GM19372 (cell line): ENCODE data around the gene WNT3.

ENCODE experiments used
- ATAC-seq: cut with Tn5 transposase; IDR thresholded peaks from one replicate; pipeline ENCODE4 v1.9.1; 2021; ENCODE audit warnings: mild to moderate bottlenecking, low read depth, moderate library complexity; ENCODE audit not compliant: unreplicated experiment

WNT3 gene

GRCh38 chr17:46789610-46790009 lies 28.9 kb downstream of the WNT3 start:
- no peak for ATAC-seq

DNA sequence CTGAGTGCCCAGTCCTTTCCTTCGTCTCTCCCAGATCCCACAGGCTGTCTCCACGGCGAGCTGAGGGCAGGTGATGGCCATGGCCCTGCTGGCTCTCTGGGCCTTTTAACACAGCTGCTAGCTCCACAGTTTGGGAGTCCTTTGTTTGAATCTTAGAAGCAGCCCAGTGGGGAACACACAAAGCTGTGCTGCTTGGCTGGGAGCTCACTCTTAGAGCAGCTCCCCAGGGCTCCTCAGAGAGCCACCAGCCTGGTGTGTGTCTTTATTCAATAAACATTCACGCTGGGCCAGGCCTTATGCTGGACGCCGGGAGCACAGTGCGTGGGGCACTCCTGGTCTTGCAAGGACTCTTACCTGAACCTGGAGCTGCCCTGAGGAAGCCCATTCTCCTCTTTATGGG lies 29.7 kb downstream of the WNT3 start:
- ATAC-seq: no peak

- no peak for ATAC-seq
These were observed 30.2 kb downstream of the WNT3 start for GRCh38 chr17:46788300-46788699.

GRCh38 chr17:46787478-46787877 lies 31.0 kb downstream of the WNT3 start:
- no peak for ATAC-seq

GRCh38 chr17:46785696-46786095 lies 32.8 kb downstream of the WNT3 start:
- ATAC-seq: no peak

DNA sequence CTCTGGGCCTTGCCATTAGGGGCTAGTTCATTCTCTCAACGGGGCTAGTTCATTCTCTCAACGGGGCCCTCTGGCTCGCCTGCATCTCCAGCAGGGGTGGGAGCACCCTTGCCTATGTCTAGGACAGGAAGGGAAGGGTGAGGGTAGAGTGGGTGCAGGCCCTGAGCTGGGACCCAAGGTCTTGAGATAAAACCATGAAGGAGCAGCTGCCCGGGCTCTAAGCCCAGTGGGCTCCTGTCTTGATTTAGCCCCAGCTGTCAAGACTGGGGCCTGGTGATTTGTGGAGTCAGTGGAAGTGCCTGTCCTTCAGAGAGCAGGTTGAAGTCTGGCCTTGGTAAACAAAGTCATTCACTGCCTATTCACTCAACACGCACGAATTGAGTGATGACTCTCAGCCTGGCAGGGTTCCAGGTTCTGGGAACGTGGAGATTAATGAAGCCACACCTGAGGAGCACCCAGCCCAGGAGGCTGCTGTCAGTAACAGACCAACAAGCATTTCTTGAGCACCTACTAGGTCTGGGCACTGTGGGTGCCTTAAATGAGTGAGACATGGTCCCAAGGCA lies 35.4 kb downstream of the WNT3 start:
- ATAC-seq: no peak

DNA sequence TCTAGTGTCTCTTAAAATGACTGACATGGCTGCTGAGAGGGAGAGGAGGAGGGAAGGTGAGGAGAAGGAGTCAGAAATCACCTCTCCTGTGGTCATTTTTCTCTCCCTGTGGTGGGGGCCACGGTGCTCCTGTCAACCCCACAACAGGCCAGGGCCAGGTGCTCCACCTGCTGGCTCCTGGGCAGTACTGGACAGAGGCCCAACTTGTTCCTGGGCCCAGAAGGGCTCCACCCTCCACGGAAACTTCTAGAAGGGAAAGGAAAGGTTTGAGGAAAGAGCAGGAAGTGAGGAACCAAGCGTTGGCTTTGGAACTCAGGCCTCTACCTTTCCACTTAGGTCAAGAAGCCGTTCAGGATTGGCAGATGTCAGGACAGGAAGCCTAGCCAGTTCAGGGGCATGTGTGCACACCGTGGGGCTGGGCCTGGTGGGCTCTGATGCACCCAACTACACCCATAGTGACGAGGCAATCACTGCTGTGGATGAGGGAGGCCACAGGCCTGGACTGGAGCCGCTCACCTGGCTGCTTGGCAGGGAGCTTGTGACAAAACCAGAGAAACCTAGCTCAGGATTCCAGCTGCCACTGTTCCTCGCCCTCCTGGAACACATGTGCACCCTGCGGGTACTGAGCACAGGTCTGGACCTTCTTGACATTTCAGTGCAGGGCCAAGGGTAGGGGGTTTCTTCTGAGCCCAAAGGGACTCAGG lies 36.1 kb downstream of the WNT3 start:
- no peak for ATAC-seq

DNA sequence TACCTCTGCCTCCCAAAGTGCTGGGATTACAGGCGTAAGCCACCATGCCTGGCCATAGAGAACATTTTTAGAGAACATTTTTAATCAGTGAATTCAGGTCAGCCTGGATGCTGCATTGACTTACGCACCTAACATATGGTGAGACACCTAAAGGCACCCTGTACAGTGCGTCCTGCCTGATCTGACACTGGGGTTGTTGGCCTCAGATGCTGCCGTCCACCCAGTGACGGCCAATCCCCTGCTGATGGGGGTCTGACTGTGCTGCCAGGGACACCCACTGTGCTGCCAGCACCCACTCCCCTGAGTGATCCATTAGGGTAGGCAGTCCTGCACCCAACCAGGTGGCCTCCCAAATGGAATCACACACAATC lies 38.5 kb downstream of the WNT3 start:
- ATAC-seq: no peak

DNA sequence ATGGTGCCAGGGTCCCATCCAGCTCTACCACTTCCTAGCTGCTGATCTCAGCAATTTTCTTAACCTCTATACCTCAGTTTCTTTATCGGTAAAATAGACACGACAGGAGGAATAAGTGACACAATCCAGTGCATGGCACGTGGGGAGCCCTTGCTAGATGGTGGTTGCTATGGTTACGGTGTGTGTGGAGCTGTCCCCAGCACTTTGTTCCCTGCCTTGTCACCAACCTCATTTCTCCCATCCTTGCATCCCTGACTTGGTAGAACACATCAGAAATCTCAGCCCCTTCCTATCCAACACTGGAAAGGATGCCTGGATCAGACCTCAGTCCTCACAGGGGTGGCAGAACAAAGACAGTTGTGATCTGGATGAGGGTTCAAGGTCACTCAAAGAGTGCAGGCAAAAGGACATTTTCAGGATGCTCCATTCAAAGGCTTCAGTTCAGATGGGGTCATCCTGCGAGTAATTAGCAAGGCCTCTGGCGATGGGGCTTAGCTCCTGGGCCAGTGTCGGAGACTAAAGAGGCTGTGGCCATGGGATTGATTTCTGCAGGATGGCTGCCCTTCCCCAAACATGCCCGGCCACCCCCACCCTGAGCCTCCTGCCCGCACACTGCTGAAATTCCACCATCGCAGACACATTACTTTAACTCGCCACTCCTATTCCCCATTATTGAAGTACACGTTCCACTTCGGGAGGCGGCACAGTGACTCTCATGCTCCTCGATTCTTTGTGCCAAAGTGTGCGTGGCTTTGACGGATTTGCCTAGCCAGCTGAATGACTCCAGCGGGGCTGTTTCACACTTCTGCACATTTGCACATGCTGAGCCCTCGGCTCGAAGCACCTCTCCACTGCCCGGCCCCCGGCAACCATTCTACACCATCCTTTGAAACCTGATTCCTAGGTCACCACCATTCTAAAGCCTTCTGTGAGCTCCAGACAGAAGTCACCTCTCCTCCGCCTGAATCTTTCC lies 40.3 kb downstream of the WNT3 start:
- ATAC-seq: no peak

DNA sequence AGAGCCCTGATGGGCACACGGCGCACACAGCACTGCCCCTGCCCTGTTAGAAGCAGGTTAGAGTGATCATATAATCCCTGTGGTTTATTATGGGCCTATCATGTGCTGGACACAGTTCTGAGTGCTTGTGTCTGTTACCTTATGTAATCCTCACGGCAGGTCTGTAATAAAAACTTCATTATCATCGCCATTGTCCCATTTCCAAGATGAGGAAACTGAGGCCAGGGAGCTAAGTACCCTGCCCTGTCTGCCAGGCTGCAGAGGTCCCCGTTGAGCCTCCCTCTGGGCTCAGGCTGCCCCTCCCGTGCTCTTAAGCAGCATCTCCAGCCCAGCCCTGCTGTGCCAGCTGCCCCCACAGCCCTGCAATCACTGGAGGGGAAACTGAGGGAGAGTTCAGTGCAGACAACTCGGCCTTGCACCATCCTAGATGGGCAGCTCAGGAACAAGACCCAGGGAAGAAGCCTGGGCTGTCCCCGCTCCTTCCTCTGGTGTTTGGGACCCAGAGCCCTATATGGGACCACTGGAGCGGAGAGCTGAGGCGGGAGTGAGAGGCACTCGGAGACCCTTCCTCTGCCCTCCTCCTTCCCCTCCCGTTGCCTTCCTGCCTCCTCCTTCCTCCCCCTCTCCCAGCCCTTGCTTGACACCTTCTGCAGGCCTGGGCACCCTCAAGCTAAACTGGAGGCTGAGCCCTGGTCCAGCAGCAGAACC lies 42.0 kb downstream of the WNT3 start:
- ATAC-seq: no peak

DNA sequence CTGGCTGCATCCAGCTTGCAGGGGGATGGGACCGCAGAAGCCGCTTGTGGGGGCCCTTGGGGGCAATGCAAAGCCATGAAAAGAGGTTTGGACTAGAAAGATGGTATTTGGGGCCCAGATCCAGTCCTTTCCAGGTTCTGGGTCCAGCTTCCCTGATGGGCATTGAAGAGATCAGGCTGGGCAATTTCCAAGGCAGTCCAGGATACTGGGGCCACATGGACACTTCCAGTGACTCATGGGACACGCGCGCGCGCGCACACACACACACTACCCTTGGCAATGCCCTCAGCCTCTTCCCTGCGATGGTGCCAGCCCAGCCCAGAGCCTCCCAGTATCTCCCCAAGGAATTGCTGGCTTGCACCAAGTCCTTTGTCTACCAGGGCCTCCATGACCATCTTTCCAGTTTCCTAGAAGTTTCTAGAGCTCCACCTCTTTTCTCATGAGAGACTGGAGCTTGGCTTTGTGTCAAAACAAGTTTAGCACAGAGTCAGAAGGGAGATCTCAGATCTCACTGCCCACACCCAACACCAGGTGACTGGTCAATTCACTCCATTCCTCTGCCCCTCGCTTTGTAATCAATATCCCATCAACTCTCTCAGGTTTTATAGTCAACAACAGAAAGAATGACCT lies 44.3 kb downstream of the WNT3 start:
- ATAC-seq: no peak

DNA sequence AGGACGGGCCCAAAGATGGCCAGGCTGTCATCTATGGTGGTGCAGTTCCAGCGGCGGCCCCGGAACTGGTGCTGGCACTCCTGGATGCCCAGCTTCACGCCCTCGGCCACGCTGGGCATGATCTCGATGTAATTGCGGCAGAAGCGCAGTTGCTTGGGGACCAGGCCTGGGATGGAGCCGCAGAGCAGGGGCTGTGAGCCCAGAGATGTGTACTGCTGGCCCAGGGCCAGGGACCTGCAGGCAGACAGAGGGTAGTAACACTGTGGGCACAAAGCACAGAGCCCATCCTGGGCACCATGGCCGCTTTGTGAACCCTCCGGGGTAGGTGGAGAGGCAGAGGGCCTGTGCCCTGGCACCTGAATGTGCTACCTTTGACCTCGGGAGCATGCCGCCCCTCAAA lies 44.8 kb downstream of the WNT3 start:
- no peak for ATAC-seq

GRCh38 chr17:46773221-46773605 lies 45.3 kb downstream of the WNT3 start:
- ATAC-seq: no peak

- no peak for ATAC-seq
These were observed 45.8 kb downstream of the WNT3 start for GRCh38 chr17:46772475-46773220.

DNA sequence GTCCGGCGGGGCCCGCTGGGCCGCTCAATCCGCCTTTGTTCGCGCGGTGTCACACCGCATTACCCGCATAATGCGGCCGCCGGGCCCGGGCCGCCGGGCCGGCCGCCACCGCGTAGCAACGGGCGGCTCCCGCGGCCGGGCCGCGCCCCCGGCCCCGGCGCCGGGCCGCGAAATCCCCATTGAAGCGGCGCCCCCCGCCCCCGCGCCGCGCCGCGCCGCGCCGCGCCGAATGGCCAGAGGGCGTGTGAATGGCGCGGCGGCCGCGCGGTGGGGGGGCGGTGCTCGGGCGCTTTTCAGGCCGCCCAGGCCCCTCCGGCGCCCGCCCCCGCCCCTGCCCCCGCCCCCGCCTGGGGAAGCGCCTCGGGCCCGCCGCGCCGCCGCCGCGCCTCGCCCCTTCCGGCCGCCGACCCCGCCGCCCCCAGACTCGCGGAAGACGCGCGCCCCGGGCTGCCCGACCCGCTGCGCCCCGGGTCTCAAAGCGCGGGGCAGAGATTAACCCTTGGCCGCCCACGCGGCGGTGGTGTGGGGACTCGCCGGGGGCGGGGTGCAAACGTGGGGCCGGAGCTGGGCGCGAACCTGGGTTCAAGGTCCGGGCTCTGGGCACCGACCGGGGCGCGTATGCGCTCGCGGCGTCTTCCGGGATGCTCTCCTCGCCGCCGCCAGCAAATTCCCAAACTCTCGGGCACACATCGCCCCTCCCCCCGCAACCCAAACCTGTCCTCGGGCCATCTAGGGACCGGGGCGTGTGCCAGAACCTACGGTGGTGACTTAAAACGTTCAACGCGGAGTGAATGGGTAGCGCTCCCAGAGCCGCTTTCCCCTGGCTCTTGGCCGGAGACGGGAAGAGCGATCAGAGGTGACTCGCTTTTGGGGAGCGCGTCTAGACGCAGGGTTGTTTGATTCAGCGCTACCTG lies 46.7 kb downstream of the WNT3 start:
- ATAC-seq: no peak

DNA sequence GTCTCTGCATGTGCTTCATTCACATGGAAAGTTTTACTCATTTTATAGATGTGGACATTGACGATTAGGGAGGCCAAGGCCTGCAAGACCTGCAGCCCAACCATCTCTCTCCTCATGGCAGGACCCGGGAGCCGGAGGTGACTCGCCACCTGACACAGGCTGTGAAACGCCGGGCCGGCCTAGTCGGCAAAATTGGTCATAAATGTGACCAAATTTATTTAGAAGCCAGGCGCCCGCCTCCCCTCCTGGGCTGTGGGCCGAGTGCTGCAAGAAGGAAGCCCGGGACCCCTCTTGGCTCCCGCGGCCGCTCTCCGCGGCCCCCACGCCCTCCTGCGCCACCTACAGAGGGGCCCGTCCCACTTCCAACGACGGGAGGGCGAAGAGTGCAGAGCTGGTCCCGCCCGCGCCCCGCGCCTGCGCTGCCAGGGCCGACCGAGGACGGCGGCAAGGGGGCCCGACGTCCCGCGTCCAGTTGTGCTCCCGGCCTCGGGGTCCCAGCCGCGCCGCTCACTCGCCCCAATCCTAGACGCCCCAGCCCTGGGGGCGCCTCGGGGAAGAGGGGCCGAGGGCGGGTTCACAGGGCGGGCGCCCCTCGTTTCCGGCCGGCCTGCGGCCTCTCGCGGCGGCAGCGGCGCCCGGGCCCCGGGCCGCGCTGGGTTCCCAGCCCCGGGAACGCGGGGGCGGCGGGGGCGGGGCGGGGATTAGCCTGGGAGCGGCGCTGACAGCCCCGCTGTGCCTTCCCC lies 47.5 kb downstream of the WNT3 start:
- no peak for ATAC-seq

- no peak for ATAC-seq
These were observed 48.1 kb downstream of the WNT3 start for GRCh38 chr17:46770439-46770817.
